Measurements from ENCODE around the gene GALNT10. TPM values are rescaled to one million over a fixed set of nuclear protein-coding genes. Genes with fewer than 3 reads are reported as not detected.

Gene GALNT10
- total RNA-seq, 1 donor from 2014 or later: 178 TPM

DNA sequence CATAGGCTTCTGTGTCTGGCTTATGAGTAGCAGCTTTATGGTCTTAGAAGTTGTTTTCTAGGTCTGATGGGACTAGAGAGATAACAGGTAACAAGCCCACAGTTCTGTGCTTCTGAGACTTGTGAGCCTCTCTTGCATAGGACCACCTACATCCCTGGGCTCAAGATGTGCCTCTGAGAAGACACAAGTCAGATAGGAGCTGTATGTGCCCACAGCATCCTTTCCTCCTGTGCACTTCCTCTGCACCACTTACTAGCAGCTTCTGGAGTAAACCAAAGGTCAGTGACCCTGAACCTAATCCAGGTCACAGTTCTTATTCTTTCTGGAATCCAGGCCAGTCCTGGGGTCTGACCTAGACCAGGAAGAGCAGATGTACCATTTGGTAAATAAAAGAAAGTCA, 40.0 kb downstream of the GALNT10 start:
- Mint-ChIP-seq H3K27me3 (ENCODE audit: unreplicated experiment) (no peaks in the 10 kb centered on the region), H3K4me3 (ENCODE audit: unreplicated experiment) (no peak overlapping the region), H3K4me1 (ENCODE audit: unreplicated experiment) (peaks cover 15% of the 10 kb centered on the region), H3K36me3 (ENCODE audit: unreplicated experiment) (peaks cover 24% of the 10 kb centered on the region), H3K27ac (ENCODE audit: unreplicated experiment) (no peak overlapping the region), H3K9me3 (ENCODE audit: unreplicated experiment) (peaks cover 19% of the 10 kb centered on the region)
- no peak for DNase-seq (ENCODE audit: extremely low spot score, unreplicated experiment)
- no peak for TF ChIP-seq CTCF (IDR thresholded peaks at IDR 0.05)

GRCh38 chr5:154234551-154234950, 44.0 kb downstream of the GALNT10 start:
- no peak for DNase-seq (ENCODE audit: extremely low spot score, unreplicated experiment)
- Mint-ChIP-seq H3K36me3 (ENCODE audit: unreplicated experiment) (peaks cover 4% of the 10 kb centered on the region), H3K9me3 (ENCODE audit: unreplicated experiment) (no peaks in the 10 kb centered on the region), H3K4me1 (ENCODE audit: unreplicated experiment) (peaks cover 31% of the 10 kb centered on the region), H3K4me3 (ENCODE audit: unreplicated experiment) (no peak overlapping the region), H3K27ac (ENCODE audit: unreplicated experiment) (no peak overlapping the region), H3K27me3 (ENCODE audit: unreplicated experiment) (no peaks in the 10 kb centered on the region)
- TF ChIP-seq CTCF (IDR thresholded peaks at IDR 0.05): no peak

- no peak for DNase-seq (ENCODE audit: extremely low spot score, unreplicated experiment)
- Mint-ChIP-seq H3K27me3 (ENCODE audit: unreplicated experiment) (no peaks in the 10 kb centered on the region), H3K36me3 (ENCODE audit: unreplicated experiment) (peaks cover under 1% of the 10 kb centered on the region), H3K4me3 (ENCODE audit: unreplicated experiment) (no peak overlapping the region), H3K27ac (ENCODE audit: unreplicated experiment) (no peak overlapping the region), H3K4me1 (ENCODE audit: unreplicated experiment) (peaks cover 38% of the 10 kb centered on the region), H3K9me3 (ENCODE audit: unreplicated experiment) (no peaks in the 10 kb centered on the region)
- TF ChIP-seq CTCF (IDR thresholded peaks at IDR 0.05): no peak
These were observed 45.5 kb downstream of the GALNT10 start for GRCh38 chr5:154236011-154236410.

GRCh38 chr5:154236536-154237375, 46.2 kb downstream of the GALNT10 start:
- DNase-seq (ENCODE audit: extremely low spot score, unreplicated experiment): no peak
- H3K27ac Mint-ChIP-seq (ENCODE audit: unreplicated experiment): no peak overlapping the region
- no peaks in the 10 kb centered on the region for H3K36me3 Mint-ChIP-seq (ENCODE audit: unreplicated experiment)
- H3K4me1 Mint-ChIP-seq (ENCODE audit: unreplicated experiment): peaks cover 40% of the 10 kb centered on the region
- no peak overlapping the region for H3K4me3 Mint-ChIP-seq (ENCODE audit: unreplicated experiment)
- no peak for TF ChIP-seq CTCF (IDR thresholded peaks at IDR 0.05)
- H3K27me3 Mint-ChIP-seq (ENCODE audit: unreplicated experiment): no peaks in the 10 kb centered on the region
- no peaks in the 10 kb centered on the region for H3K9me3 Mint-ChIP-seq (ENCODE audit: unreplicated experiment)

- Mint-ChIP-seq H3K36me3 (ENCODE audit: unreplicated experiment) (no peaks in the 10 kb centered on the region), H3K27ac (ENCODE audit: unreplicated experiment) (no peak overlapping the region), H3K27me3 (ENCODE audit: unreplicated experiment) (no peaks in the 10 kb centered on the region), H3K9me3 (ENCODE audit: unreplicated experiment) (no peaks in the 10 kb centered on the region), H3K4me3 (ENCODE audit: unreplicated experiment) (no peak overlapping the region), H3K4me1 (ENCODE audit: unreplicated experiment) (peaks cover 37% of the 10 kb centered on the region)
- TF ChIP-seq CTCF (IDR thresholded peaks at IDR 0.05): no peak
- no peak for DNase-seq (ENCODE audit: extremely low spot score, unreplicated experiment)
These were observed 46.8 kb downstream of the GALNT10 start for GRCh38 chr5:154237376-154237743.
